ENCODE data around the gene MROH7. TPM values are rescaled to one million over a fixed set of nuclear protein-coding genes. Genes with fewer than 3 reads are reported as not detected.

The MROH7 gene
- total RNA-seq, 1 experiment from 2014 or later: not detected

DNA sequence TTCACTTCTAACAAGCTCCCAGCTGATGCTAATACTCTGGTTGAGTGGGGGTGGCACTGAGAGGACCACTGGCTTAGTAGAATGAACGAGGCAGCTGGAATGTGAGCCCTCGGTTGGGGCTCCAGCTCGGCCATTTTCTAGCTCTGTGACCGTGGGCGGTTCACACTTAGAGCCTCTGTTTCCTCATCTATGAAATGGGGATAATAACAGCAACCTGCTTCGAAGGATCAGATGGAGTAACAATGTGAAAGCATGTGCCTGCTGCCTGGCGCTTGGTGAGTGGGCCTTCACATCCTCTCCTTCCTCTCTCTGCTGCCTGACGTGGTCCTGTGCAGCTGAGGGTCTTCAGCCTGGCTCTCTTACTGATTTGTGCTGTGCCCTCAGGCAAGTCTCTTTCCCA is 53.2 kb downstream of the MROH7 start:
- no peaks in the 10 kb centered on the region for H3K36me3 Mint-ChIP-seq (ENCODE audit: insufficient read depth, unreplicated experiment)
- ChIA-PET POLR2A (no interaction called here), CTCF (no interaction called here)
- TF ChIP-seq, protein P1, sequence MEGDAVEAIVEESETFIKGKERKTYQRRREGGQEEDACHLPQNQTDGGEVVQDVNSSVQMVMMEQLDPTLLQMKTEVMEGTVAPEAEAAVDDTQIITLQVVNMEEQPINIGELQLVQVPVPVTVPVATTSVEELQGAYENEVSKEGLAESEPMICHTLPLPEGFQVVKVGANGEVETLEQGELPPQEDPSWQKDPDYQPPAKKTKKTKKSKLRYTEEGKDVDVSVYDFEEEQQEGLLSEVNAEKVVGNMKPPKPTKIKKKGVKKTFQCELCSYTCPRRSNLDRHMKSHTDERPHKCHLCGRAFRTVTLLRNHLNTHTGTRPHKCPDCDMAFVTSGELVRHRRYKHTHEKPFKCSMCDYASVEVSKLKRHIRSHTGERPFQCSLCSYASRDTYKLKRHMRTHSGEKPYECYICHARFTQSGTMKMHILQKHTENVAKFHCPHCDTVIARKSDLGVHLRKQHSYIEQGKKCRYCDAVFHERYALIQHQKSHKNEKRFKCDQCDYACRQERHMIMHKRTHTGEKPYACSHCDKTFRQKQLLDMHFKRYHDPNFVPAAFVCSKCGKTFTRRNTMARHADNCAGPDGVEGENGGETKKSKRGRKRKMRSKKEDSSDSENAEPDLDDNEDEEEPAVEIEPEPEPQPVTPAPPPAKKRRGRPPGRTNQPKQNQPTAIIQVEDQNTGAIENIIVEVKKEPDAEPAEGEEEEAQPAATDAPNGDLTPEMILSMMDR (IDR thresholded peaks at IDR 0.05; ENCODE audit: unreplicated experiment): no peak
- peaks cover 45% of the 10 kb centered on the region for H3K27me3 Mint-ChIP-seq (ENCODE audit: insufficient read depth, unreplicated experiment)
- H3K4me3 Mint-ChIP-seq (ENCODE audit: unreplicated experiment): no peak overlapping the region
- no peak overlapping the region for H3K27ac Mint-ChIP-seq (ENCODE audit: low read depth, unreplicated experiment)
- H3K4me1 Mint-ChIP-seq (ENCODE audit: insufficient read depth, unreplicated experiment): no peaks in the 10 kb centered on the region
- DNase-seq (ENCODE audit: unreplicated experiment): no peak
- intact Hi-C loops (cut with micrococcal nuclease): no loop called here
- BruUV-seq (replicated peaks): no TSS peak
- H3K9me3 Mint-ChIP-seq (ENCODE audit: unreplicated experiment): no peaks in the 10 kb centered on the region

DNA sequence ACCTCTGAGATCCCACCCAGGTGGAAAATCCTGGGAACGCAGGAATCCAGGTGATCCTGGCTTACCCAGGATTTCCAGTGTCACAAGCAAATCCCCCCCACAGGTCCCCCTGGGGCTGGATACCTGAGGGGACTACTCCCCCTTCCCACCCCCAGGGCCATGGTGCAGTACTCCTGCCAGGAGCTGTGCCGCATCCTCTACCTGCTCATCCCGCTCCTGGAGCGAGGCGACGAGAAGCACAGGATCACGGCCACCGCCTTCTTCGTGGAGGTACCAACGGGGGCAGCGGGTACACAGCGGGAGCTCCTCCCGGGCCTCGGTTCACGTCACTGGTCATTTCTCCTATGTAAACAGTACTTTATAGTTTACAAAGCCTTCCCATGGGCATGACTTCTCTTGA is 53.6 kb downstream of the MROH7 start:
- TF ChIP-seq, protein P1 (IDR thresholded peaks at IDR 0.05; ENCODE audit: unreplicated experiment): no peak
- BruUV-seq (replicated peaks): no TSS peak
- H3K4me3 Mint-ChIP-seq (ENCODE audit: unreplicated experiment): no peak overlapping the region
- no peaks in the 10 kb centered on the region for H3K36me3 Mint-ChIP-seq (ENCODE audit: insufficient read depth, unreplicated experiment)
- CTCF ChIA-PET: interaction anchor here (1.2 kb wide), 1 partner anchor 106 kb away, joined by 3 read pairs; no protein-coding TSS in a partner anchor
- POLR2A ChIA-PET: no interaction called here
- no peaks in the 10 kb centered on the region for H3K4me1 Mint-ChIP-seq (ENCODE audit: insufficient read depth, unreplicated experiment)
- intact Hi-C loops (cut with micrococcal nuclease): no loop called here
- H3K27ac Mint-ChIP-seq (ENCODE audit: low read depth, unreplicated experiment): no peak overlapping the region
- no peak for DNase-seq (ENCODE audit: unreplicated experiment)
- H3K9me3 Mint-ChIP-seq (ENCODE audit: unreplicated experiment): no peaks in the 10 kb centered on the region
- H3K27me3 Mint-ChIP-seq (ENCODE audit: insufficient read depth, unreplicated experiment): peaks cover 45% of the 10 kb centered on the region

DNA sequence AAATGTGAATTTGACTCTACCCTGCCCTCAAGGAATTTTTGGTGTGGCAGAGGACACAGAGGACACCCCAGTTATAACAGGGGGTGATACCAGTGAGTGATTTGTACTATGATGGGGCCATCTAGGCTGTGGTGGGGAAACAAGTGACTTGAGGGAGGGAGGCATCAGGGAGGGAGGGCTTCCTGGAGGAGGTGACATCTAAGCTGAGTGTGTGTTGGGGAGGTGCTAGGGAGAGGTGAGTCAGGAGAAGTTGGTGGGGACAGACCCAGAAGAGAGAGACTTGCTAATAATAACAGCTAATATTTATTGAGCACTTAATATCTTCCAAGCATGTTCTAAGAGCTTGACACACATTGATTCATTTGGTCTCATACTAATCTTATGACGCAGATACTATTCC is 54.2 kb downstream of the MROH7 start:
- intact Hi-C loops (cut with micrococcal nuclease): no loop called here
- ChIA-PET POLR2A (no interaction called here), CTCF (interaction anchor here (1.2 kb wide), 1 partner anchor 106 kb away, joined by 3 read pairs; no protein-coding TSS in a partner anchor)
- H3K9me3 Mint-ChIP-seq (ENCODE audit: unreplicated experiment): no peaks in the 10 kb centered on the region
- no peak for DNase-seq (ENCODE audit: unreplicated experiment)
- no peak overlapping the region for H3K4me3 Mint-ChIP-seq (ENCODE audit: unreplicated experiment)
- peaks cover 47% of the 10 kb centered on the region for H3K27me3 Mint-ChIP-seq (ENCODE audit: insufficient read depth, unreplicated experiment)
- BruUV-seq (replicated peaks): no TSS peak
- H3K27ac Mint-ChIP-seq (ENCODE audit: low read depth, unreplicated experiment): no peak overlapping the region
- H3K4me1 Mint-ChIP-seq (ENCODE audit: insufficient read depth, unreplicated experiment): no peaks in the 10 kb centered on the region
- TF ChIP-seq, protein P1 (IDR thresholded peaks at IDR 0.05; ENCODE audit: unreplicated experiment): no peak
- H3K36me3 Mint-ChIP-seq (ENCODE audit: insufficient read depth, unreplicated experiment): no peaks in the 10 kb centered on the region

DNA sequence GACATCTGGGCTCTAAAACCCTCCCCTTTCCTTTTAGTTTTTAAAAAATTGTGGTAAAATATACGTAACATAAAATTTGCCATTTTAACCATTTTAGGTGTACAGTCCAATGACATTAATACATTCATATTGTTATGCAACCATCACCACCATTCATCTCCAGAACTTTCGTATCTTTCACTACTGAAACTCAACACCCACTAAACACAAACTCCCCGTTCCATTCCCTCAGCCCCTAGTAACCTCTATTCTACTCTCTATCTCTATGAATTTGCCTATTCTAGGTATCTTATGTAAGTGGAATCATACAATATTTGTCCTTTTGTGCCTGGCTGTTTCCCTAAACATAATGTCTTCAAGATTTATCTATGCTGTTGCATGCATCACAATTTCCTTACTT is 54.7 kb downstream of the MROH7 start:
- no peaks in the 10 kb centered on the region for H3K9me3 Mint-ChIP-seq (ENCODE audit: unreplicated experiment)
- no peak overlapping the region for H3K27ac Mint-ChIP-seq (ENCODE audit: low read depth, unreplicated experiment)
- no TSS peak for BruUV-seq (replicated peaks)
- no peak for DNase-seq (ENCODE audit: unreplicated experiment)
- no peak overlapping the region for H3K4me3 Mint-ChIP-seq (ENCODE audit: unreplicated experiment)
- intact Hi-C loops (cut with micrococcal nuclease): no loop called here
- H3K36me3 Mint-ChIP-seq (ENCODE audit: insufficient read depth, unreplicated experiment): no peaks in the 10 kb centered on the region
- TF ChIP-seq, protein P1 (IDR thresholded peaks at IDR 0.05; ENCODE audit: unreplicated experiment): no peak
- CTCF ChIA-PET: interaction anchor here (1.2 kb wide), 1 partner anchor 105 kb away, joined by 3 read pairs; no protein-coding TSS in a partner anchor
- H3K27me3 Mint-ChIP-seq (ENCODE audit: insufficient read depth, unreplicated experiment): peaks cover 52% of the 10 kb centered on the region
- POLR2A ChIA-PET: no interaction called here
- H3K4me1 Mint-ChIP-seq (ENCODE audit: insufficient read depth, unreplicated experiment): no peaks in the 10 kb centered on the region
